Neural progenitor cell (in vitro differentiated cells): ENCODE data around the gene GNAS-AS1.

Experiments used
- CTCF ChIP-seq: fragments of 200-600 bp; sonication (generic); IDR thresholded peaks from 2 replicates; pipeline ENCODE4 v1.5.1; 2017; ENCODE audit warnings: antibody characterized with exemption, mild to moderate bottlenecking
- EZH2 ChIP-seq: fragments of 200-600 bp; sonication (generic); IDR thresholded peaks from 2 replicates; pipeline ENCODE4 v1.6.1; 2017; ENCODE audit warnings: antibody characterized with exemption, mild to moderate bottlenecking, moderate library complexity
- EZH2phosphoT487 ChIP-seq: fragments of 200-600 bp; sonication (generic); IDR thresholded peaks from 2 replicates; pipeline ENCODE4 v1.6.1; 2017; ENCODE audit warnings: antibody characterized with exemption

- no peak for TF ChIP-seq CTCF
- TF ChIP-seq EZH2: no peak
- no peak for TF ChIP-seq EZH2phosphoT487
These were observed 77.9 kb downstream of the GNAS-AS1 start for GRCh38 chr20:58772786-58773185.
